SIG-M5 (cell line): ENCODE data around the gene CDS2.
"Not testable (repeated sequence)": the region's sequence is repeated elsewhere in the genome, so short reads cannot be mapped to it uniquely, and the experiment has no call there.

Experiments
- DNase-seq: peaks from one replicate; lab custom pipeline; 2025; lab: John Stamatoyannopoulos, UW

CDS2 gene

DNA sequence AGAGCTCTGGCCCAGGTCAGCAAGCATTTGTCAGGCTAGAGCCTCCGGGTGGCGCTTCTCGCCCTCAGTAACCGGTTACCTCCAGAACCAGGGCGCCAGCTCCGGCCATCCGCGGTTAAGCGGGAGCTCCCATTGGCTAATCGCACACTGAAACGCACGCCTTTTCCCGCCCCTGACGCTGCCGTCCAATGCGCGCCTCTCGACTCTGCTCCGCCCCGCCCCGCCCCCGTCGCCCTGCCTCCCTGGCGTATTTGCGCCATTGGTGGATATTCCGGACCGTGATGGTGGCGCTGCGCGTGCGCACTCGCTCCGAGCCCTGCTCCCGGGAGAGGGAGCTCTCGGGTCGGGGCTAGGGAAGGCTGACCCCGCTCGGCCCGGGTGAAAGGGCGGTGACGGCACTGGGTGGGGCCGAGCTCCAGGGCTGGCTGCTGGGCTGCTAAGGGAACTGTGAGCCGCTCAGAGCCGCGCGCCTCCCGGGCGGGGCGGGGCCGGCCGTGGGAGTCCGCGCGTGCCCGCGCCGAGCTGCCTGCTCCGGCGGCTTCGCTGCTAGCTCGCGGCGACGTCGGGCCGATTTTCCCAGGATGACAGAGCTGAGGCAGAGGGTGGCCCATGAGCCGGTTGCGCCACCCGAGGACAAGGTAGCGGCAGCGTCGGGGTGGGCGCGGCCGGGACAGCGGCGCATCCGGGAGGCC, at the start of gene CDS2:
Gene CDS2 (plus strand): TSS at position 497 of the 692 bp plus-strand sequence. CDS start 85 bp downstream, at position 582.
- DNase-seq = peak; percentile 94

DNA sequence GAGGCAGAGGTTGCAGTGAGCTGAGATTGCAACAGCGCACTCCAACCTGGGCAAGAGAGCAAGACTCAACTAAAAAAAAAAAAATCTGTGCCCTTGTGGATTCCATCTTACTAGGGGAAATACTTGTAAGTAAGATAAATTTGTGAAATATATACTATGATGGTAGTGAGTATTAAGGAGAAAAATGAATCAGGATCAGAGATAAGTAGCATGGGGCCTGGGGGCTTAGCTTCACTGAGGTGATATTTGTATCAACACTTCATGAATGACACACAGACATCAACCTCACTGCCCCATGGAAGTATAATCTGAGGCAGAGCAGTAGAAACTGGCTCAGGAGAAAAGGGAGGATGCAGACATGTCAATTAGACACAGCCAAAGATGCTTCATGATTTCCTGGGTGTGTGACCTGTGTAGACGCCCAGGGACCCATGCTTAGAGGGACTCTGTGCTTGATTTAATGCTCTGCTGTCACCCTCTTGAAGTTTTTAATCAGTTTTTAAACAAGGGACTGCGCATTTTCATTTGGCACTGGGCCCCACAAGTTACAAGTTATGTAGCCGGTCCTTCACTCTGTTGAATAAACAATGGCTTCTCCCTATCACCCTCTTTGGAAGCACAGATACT, 48.9 kb upstream of the CDS2 start:
- no peak for DNase-seq

DNA sequence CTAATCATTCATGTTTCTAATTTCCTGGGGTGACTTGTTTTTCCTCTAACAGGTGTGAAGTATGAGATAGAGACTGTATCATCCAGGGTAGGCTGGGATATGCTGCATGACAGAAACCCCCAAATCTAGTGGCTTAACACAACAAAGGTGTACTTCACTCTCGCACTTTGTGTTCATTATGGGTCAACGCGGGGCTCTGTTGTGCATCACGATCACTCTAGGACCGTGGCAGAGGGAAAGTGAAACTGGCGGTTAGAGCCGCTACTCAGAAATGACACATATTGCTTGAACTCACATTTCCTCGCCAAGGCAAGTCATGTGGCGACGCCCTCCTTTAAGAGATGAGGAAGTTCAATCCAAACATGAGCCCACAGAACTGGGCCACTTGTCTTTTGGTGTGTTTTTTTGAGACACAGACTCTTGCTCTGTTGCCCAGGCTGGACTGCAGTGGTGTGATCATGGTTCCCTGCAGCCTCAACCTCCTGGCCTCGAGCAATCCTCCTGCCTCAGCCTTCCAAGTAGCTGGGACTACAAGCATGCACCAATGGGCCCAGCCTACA, 48.3 kb upstream of the CDS2 start:
- DNase-seq = peak; percentile 84

DNA sequence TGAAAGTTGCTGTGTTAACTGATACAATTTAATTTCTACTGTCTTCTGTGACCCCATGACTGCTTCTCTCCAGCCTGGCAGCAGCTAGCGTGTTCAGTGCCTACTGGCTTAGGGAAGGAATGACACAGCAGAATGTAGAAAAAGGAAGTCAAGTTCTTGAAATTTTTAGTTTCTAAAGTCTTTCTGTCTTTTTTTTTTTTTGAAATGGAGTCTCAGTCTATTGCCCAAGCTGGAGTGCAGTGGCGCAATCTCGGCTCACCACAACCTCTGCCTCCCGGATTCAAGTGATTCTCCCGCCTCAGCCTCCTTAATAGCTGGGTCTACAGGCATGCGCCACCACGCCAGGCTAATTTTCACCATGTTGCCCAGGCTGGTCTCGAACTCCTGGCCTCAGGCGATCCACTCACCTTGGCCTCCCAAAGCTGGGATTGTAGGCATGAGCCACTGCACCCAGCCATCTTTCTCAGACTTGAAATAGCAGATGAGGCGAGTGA, 46.4 kb upstream of the CDS2 start:
- peak; percentile 97 for DNase-seq

DNA sequence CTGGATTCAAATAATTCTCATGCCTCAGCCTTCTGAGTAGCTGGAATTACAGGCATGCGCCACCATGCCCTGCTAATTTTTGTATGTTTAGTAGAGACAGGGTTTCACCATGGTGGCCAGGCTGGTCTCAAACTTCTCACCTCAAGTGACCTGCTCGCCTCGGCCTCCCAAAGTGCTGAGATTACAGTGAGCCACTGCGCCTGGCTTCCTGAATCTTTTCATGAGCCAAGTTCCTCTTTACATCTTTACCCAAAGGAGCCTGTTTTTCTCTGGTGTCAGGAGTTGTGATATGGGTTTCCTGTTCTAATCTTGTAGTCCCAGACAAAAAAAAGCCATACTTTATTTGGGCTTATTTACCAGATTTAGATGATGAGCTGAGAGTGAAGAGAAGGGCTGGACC, 41.4 kb upstream of the CDS2 start:
- no peak for DNase-seq

DNA sequence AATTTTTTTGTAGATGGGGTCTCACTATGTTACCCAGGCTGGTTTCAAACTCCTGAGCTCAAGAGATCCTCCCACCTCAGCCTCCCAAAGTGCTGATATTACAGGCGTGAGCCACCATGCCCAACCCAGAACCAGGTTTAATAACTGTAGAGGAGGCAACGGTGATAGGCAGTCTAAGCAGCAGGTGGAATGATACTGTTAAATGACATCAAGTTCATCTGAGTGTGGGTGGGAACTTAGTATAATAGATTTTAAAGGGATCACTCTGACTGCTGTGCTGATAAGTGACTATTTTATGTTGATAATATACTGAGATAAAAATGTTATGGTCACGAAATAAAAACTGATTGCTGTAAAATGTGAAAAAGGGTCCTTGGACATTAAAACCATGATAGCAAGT, 38.1 kb upstream of the CDS2 start:
- no peak for DNase-seq

DNA sequence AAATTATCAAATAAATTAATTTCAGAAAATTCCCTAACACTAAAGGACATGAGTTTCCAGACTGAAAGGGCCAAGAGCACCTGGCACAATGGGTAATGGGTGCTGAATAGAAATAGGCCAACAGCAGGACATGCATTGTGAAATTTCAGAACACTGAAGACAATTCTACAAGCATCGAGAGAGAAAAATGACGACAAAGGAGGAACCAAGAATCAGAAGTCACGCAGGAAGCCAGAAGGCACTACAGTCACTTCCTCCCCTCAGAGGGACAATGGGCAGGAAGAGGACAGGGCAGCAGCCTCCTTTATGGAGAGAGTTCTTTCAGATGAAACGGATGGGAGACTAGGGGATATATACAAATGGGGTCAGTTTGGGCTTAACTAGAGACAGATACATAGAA, 36.6 kb upstream of the CDS2 start:
- peak; percentile 86 for DNase-seq

DNA sequence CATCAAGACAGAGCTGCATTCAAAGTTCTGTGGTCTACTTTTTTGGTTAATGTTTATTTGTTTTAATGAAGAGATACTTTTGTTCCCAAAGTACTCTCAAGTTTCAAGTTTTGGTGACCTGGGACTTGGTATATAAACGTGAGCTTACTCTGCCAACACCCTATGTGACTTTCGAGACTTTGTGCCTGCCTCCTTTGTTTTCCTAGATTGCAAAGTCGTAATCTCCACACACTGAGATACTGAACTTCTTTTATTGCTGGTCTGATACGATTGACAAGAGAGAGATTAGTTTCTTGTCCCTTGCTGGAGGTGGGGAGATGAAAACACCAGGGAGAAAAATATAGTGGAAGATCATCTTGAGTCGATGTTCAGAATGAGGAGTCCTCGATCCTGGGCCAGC, 34.9 kb upstream of the CDS2 start:
- no peak for DNase-seq

DNA sequence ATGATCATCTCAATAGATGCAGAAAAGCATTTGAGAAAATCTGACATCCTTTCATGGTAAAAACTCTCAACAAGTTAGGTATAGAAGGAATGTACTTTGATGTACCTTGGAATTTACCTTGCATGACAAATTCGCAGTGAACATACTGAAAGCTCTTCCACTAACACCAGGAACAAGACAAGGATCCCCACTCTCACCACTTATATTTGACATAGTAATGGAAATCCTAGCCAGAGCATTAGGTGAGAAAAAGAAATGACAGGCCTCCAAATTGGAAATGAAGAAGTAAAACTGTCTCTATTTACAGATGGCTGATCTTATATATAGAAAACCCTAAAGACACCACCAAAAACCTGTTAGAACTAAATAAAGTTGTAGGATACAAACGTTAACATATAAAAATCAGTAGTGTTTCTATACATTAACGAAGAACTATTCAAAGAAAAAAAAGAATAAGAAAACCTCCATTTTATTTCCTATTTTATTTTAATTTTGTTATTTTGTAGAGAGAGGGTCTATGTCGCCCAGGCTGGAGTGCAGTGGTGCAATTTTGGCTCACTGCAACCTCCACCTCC, 34.0 kb upstream of the CDS2 start:
- DNase-seq = no peak

DNA sequence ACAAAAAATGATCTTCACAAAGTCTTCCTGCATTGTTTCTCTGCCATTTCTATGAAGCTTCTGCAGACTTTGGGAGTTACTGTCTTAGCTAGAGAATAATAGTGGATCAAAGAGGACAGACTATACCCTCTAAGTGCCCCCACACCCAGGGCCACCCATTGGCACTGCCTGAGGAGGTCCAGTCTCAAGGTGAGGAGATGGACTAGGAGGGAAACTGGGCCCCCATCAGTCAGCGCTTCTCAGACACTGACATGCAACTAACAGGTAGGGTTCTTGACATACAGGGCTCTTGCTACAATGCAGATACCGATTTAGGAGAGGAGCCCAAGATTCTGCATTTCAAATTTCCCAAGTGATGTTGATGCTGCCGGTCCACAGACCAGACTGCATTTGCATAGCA, 31.4 kb upstream of the CDS2 start:
- no peak for DNase-seq

DNA sequence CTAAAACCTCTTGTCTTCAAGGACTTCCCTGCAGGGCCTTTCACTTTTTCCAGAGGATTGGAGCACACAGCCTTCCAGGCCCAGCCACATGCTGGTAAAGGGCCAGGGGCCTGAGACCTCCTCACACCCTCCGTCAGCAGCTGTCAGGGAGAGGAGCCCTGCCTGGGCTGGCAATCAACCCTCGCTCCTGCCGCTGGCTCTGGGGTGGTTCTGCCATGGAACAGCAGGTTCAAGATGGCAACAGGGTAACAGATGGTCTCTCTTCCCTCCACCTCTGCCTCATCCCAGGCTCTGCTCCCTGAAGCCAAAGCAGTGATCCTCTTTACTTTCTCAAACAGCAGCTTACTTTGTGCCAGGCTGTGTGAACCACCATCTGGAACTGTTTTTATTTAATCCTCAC, 30.9 kb upstream of the CDS2 start:
- DNase-seq = no peak

DNA sequence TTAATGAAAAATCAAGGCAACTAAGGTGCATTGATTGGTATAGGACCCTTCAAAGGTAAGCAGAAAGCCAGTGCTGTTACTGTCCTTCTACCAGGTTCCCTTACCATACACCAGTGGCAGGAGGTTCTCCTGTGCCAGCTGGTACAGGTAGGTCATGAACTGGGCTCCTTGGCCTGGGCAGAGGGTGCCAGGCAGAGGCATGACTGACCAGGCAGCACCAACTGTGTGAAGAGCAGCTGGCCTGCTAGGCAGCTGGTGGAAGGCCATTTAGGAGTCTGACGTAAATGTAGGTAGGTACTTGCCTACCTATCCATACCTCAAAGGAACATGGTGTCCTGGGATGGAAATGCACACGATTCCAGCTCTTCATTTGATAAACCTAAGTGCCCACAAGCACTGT, 30.3 kb upstream of the CDS2 start:
- DNase-seq = no peak

DNA sequence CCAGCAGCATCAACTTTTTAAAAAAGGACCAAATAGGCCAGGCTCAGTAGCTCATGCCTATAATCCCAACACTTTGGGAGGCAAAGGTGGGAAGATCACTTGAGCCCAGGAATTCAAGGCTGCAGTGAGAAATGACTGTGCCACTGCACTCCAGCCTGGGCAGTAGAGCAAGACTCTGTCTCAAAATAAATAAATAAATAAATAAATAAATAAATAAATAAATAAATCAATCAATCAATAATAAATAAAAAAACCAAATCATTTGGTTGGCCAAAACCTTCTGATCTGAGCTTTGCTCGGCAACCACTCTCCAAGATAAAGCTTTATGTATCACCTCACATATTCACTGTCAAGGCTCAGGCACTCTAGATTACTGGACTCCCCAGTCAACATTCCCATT, 27.8 kb upstream of the CDS2 start:
- DNase-seq = not testable (repeated sequence)

DNA sequence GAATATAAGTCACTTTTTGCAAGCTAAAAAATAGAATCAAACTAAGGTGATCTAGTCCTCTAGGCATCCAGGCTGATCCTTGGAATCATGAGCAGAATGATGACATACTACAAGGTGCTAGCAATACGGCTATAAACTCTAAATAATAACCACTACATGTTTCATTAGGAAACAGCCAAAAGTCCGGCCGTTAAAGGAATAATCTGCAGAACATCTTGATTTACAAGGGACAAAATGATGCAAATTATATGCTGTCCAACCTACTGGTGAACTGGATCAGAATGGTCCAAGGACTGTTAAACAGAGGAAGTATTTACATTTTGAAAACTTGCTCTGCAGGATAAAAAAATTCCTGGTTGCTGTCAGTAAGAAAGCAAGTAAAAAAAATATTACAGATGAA, 26.9 kb upstream of the CDS2 start:
- not testable (repeated sequence) for DNase-seq

DNA sequence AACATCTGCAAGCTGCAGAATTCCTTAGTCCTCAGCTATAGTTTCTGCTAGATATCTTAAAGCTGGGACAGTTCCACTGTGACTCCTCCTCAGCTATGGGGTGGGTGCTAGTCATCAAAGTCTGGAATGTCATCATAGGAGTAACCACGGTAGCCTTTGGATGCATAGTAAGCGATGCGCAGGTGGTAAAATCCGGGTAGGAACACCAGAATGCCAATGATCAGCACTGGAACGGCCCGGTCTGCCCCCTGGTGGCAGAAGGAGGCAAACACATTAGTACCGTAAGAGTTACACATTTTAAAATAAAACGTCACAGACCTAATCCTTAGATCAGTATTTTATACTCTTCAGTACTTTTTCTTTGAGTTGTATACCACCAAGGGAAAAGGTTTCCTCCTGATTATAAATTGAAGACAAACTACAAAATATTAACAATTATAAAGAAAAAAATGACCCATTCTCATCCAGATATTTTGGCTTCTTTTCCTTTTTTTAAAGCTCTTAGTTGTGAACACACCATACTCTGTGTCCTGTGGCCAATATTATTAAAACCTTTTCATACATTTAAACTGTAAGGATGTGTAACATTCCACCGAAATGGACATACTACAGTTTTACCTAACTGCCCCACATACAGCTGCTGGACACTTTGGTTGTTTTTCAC, 26.0 kb upstream of the CDS2 start:
- no peak for DNase-seq

DNA sequence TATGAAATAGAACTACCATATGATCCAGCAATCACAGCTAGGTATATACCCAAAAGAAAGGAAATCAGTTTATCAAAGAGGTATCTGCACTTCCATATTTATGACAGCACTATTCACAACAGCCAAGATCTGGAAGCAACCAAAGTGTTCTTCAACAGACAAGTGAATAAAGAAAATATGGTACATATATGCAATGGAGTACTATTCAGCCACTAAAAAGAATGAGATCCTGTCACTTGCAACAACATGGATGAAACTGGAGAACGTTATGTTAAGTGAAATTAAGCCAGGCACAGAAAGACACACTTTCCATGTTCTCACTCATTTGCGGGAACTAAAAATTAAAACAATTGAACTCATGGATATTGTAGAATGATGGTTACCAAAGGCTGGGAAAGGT, 22.3 kb upstream of the CDS2 start:
- no peak for DNase-seq

DNA sequence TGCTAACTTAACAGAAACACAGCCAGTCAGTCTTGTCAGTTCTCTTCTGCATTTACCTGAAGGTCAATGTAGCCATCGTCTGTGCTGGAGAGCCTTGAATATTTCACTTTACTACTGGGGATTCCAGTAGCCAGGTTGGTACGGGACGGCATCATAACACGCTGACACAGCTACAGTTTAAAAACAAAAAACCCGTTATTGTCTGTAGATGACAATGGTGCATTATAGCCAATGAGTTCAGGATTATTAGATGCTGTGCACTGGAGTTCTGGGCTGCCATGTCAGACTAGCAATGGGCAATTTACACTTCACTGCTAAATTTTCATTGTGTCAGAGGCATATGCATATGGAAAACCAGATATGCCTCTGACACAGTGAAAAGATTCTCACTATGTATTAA, 17.5 kb upstream of the CDS2 start:
- no peak for DNase-seq

DNA sequence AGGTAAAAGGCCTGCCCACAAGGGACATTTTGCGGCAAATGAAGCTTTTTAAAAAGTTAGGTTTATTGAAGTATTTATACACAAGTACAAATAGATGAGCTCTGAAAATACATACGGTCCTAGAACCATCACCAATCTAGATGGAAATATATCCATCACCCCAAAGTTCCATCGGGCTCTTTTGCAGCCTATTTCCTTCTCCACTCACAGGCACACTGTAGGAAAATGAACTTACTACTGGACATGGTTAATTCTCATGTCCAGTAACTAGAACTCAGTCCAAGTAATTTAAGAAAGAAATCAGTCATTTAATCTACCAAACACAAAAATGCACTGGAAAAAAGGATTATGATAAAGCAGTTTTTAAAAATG, 13.2 kb upstream of the CDS2 start:
- no peak for DNase-seq

DNA sequence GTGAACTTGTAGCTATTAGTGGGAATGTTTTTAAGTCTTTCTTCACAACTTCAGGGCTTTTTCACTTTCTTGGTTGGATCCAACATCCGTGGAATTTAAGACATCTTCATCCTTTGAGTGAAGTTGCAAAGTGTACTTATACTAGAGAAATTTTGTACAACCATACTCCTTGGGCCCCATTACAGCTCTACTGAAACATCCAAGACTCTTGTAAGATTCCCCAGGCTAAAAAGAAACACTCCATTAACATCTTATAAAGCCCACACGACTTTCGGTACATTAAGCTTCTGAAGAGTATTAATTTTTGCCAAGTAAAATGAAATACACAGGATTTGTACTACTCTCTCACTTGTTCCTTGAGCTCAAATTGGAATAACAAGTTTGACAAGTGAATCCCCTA, 12.4 kb upstream of the CDS2 start:
- DNase-seq = no peak

DNA sequence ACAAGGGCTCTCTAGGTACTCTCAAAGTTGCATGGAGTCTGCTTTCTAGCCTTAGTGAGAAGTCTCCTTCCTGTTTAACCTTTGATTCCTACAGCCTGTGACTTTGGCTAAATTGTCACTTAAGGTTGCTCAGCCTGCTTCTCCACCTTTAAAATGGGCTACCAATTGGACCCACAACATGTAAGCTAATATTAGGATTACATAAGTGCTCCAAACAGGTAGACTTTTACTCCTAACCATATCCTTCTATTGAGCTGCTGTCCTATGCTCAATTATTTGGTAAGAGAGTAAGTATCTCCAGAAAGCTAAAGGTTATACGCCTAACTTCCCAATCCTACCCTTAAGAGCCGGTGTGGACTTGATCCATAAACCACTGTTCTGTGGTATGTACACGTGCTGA, 9.9 kb upstream of the CDS2 start:
- no peak for DNase-seq

DNA sequence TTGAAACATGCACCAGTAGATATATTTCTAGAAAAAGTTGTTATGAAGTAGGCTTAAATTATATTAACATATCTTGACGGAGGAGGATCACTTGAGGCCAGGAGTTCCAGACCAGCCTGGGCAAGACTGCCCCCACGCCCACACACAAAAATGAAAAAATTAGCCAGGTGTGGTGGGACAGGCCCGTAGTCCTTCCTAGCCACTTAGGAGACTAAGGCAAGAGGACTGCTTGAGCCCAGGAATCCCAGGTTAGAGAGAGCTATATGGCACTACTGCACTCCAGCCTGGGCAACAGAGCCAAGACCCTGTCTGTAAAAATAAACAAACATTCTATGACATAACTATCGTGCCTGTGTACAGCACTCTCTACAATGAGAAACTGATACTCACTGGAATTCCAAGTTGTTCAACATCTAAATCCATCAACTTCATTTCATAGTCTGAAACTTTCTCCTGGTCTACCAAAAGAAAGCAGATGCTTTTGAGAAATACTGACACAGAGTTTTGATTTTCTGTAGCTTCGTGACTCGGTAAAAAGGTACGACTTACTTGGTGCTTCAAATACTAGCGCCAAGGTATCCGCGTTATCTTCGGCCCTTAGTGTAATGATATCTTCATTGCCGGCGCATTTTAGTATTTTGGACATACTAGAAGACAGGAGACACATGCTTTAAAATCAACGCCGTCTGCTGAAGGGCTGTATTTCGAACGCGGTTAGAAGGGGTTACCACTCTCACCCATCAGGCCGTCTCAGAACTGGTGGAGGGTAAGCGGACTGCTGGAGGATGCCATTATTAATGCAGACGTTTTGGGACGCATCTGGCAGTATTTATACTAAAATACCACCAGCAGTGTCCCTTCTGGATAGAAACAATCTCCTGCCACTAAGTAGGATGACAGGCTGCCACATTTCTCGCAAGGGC, 8.3 kb upstream of the CDS2 start:
- DNase-seq = no peak

DNA sequence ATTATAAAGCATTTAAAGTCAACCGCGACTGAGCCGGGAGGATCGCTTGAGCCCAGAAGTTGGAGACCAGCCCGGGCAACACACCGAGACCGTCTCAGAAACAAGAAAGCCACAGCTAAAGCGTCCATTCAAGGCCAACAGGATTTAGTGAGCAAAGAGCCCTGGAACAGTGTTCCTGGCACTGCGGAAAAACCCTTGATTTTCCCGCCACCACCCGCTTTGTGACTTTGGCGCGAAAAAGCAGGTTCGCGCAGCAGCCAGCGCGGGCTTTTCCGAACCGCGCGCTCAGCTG, 7.7 kb upstream of the CDS2 start:
- DNase-seq = no peak
